GM23248 (cell line): ENCODE results near the gene C9orf153.

Experiments
- EZH2 ChIP-seq: fragments of 200-600 bp; sonication (generic); IDR thresholded peaks from 2 replicates; pipeline ENCODE4 v1.6.1; 2018; ENCODE audit warnings: antibody characterized with exemption, mild to moderate bottlenecking; ENCODE audit not compliant: insufficient read depth, poor library complexity, severe bottlenecking
- EZH2phosphoT487 ChIP-seq: fragments of 200-600 bp; sonication (generic); IDR thresholded peaks from 2 replicates; pipeline ENCODE4 v1.6.1; 2018; ENCODE audit warnings: antibody characterized with exemption, moderate library complexity, mild to moderate bottlenecking, low read depth; ENCODE audit not compliant: insufficient read depth

DNA sequence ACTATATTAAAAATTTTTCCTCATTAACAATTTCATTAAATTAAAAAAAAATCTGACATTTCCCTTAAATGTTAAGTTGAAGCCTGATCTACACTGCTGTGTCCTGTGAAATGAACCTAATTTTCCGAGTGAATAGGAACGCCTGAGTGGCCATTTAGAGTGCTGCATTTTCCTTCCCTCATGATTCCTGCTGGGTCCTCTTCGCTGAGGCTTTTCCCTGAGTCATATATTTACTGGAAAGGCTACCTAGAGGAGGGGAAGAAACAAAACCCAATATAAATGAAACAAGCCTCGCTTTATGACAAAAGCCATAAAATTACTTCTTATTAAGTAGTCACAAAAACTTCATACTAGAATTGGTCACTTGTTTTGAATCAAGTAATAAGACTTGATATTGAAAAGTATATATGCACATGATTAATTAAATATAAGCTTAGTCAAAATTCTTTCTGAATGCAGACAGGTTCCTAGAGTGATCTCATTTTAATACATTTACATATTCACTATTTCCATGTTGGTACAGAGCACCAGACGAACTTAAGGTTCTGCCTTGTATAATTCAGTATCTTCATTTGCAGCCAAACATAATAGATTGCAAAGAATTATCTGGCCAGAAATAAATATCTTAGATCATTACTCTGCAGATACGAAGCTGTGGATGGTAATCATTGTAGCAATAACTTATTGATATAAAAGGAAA lies 29.2 kb upstream of the C9orf153 start:
- TF ChIP-seq EZH2phosphoT487: no peak
- no peak for TF ChIP-seq EZH2
